Fibroblast of pulmonary artery (primary cell): ENCODE data around the gene DEXI.
"Not testable (repeated sequence)": the region's sequence is repeated elsewhere in the genome, so short reads cannot be mapped to it uniquely, and the experiment has no call there.

Experiments used
- DNase-seq: peaks from one replicate; pipeline ENCODE4 v3.0.0-alpha.2; 2010; ENCODE audit warnings: low read depth
- H3K4me3 ChIP-seq: replicated peaks from 2 replicates; pipeline ENCODE4 v1.5.1; 2011; ENCODE audit warnings: low read depth, mild to moderate bottlenecking, control low read depth, low read length, moderate library complexity
- CTCF ChIP-seq: IDR thresholded peaks from 2 replicates; pipeline ENCODE4 v1.5.1; 2011; ENCODE audit warnings: mild to moderate bottlenecking, control low read depth, low read length, inconsistent platforms; ENCODE audit errors: missing control alignments

DEXI gene

GRCh38 chr16:10931977-10932632 lies 10.2 kb downstream of the DEXI start:
- H3K4me3 ChIP-seq: no peak overlapping the region
- TF ChIP-seq CTCF: no peak
- DNase-seq: no peak

GRCh38 chr16:10931134-10931533 lies 11.1 kb downstream of the DEXI start:
- no peak overlapping the region for H3K4me3 ChIP-seq
- no peak for DNase-seq
- no peak for TF ChIP-seq CTCF

DNA sequence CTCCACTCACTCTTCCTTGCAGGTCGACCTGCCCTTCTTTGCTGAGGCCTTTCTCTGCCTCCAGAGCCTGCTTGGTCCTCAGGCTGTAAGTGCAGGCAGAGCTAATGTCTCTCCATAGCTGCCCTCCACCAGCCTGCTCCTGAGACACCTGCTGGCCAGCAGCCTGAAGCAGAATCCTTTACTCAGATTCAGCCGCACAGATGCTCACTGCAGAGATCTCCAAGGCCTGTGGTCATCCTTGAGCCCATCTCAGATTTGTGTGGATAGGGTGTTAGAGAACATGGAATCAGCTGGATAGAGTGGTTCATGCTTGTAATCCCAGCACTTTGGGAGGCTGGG lies 11.5 kb downstream of the DEXI start:
- no peak for DNase-seq
- H3K4me3 ChIP-seq: no peak overlapping the region
- no peak for TF ChIP-seq CTCF

DNA sequence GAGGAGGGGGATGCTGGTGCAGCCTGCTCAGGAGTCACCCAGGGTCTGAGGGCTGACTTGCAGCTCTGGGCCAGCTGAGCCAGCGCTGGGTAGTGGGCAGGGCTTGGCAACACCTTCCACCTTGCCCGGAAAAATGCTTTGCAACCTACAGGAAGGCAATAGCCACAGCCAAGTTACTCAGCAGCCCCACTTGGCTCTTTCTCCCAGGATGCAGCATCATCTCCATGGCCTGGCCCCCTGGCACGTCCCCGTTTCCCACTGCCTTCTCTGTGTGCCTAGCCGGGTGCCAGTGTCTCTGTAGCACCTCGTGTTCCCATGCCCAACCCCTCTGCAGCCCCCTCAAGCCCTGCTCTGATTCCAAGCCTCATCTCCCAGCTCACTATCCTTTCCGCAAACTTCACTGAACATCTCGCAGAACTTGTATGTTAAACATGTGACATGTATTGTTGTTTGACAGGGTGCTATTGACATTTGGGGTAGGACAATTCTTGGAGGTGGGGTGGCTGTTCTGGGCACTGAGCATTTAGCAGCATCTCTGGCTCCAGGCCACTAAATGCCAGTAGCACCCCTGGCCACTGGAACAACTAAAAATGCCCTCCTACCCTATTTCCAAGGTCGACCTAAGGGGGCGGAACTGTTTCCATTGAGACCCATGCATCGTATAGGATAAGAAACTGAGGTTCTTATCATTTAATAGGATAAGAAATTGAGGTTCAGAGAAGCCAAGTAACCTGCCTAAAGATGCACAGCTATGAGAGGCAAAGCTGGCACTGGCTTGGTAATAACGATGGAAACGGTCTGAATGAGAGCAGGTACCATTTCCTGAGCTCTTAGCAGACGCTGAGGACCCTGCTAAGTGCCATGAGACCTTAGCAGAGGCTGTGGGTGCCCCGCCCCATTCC lies 12.2 kb downstream of the DEXI start:
- TF ChIP-seq CTCF: no peak
- DNase-seq: no peak
- no peak overlapping the region for H3K4me3 ChIP-seq

DNA sequence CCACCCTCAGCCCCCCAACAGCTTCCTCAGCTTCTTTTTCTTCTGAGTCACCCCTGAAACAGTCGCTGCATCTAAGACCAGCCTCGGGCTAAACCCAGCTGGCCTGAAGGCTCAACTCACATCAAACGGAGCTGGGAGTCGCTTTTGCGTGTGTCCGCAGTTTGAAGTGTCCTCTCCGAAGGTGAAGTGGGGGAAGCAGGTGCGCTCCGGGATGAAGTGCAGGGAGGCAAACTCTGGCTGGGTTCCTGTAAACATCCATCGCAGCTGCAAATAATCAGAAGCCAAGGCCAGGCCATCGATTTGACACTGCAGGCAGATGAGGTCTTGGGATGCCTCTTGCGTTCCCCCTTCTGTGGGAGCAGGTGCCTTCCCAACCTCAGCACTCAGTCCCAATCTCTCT lies 13.2 kb downstream of the DEXI start:
- not testable (repeated sequence) for H3K4me3 ChIP-seq, DNase-seq

DNA sequence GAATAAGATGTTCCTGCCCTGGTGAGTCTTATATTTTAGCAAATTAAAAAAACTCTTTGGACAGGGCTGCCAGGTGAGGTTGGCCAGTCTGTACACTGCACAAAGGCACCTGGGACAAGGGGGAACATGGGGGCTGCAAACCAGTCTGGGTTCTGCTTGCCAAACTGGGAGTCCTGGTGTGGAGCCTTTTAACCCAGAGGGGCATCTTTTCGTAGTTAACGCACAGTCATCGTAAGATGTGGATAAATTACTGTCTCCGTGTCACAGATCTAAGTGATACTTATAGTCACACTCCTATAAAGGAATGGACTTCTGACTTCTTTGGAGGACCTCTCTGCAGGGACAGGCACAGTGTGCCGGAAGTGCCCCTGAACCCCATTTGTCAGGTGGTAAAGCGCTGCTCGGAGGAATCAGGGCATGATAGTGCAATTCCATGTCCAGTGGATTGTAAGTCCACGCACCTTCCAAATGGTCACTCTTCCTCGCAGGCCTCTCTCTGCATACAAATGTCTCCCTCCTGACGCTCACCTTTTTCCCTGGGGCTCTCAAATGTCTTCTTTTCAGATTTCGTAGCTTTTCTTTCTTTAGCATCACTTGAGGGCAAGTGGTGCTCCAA lies 14.7 kb downstream of the DEXI start:
- no peak overlapping the region for H3K4me3 ChIP-seq
- TF ChIP-seq CTCF: no peak
- no peak for DNase-seq

GRCh38 chr16:10926867-10927266 lies 15.4 kb downstream of the DEXI start:
- no peak overlapping the region for H3K4me3 ChIP-seq
- TF ChIP-seq CTCF: no peak

More at GRCh38 chr16:10926867-10927266, 15.4 kb downstream of the DEXI start:
- no peak for DNase-seq
